Upper lobe of left lung (tissue), 6 donors: ENCODE results near the gene DOK7. TPM values are rescaled to one million over a fixed set of nuclear protein-coding genes. Genes with fewer than 3 reads are reported as not detected.
A peak's percentile ranks its signal among the peaks of the same experiment; 100 is the strongest.

Experiments
- ATAC-seq, 2 donors: fragments of 200-7000 bp; cut with Tn5 transposase; one replicate each; pipeline ENCODE4 v1.9.1; 2022; ENCODE audit warnings: mild to moderate bottlenecking in 2 of 2, moderate library complexity in 2 of 2; ENCODE audit not compliant: low FRiP score in 2 of 2
- DNase-seq, 2 donors: peaks; one replicate each; pipeline ENCODE4 v3.0.0-alpha.2; 2019 to 2020
- H3K27ac ChIP-seq, 4 donors: fragments of 200-600 bp; sonication (generic); one replicate each; pipeline ENCODE4 v1.5.1; 2016 to 2019
- H3K27me3 ChIP-seq, 4 donors: fragments of 200-600 bp; sonication (generic); one replicate each; pipeline ENCODE4 v1.5.1; 2017 to 2019
- H3K36me3 ChIP-seq, 4 donors: fragments of 200-600 bp; sonication (generic); one replicate each; pipeline ENCODE4 v1.5.1; 2016 to 2019
- H3K4me1 ChIP-seq, 4 donors: fragments of 200-600 bp; sonication (generic); one replicate each; pipeline ENCODE4 v1.5.1; 2018 to 2019
- H3K4me3 ChIP-seq, 4 donors: fragments of 200-600 bp; sonication (generic); one replicate each; pipeline ENCODE4 v1.5.1; 2017 to 2019; ENCODE audit warnings: mild to moderate bottlenecking in 2 of 4, moderate library complexity in 1 of 4
- H3K9me3 ChIP-seq, 4 donors: fragments of 200-600 bp; sonication (generic); one replicate each; pipeline ENCODE4 v1.5.1; 2018 to 2019
- CTCF ChIP-seq, 6 experiments: fragments of 450-650 bp in 4 of 6; fragments of 200-600 bp in 2 of 6; sonication (generic) in 2 of 6; IDR thresholded peaks; one replicate each; pipeline ENCODE4 v1.5.1; 2016 to 2019; ENCODE audit warnings: antibody characterized with exemption in 6 of 6
- EP300 ChIP-seq, 4 donors: sonication (generic); formaldehyde crosslinking; IDR thresholded peaks; one replicate each; pipeline ENCODE4 v1.5.1; 2017; ENCODE audit warnings: antibody characterized with exemption in 4 of 4, control low read depth in 2 of 4
- POLR2A ChIP-seq, 4 donors: fragments of 450-650 bp; IDR thresholded peaks; one replicate each; pipeline ENCODE4 v1.5.1; 2016 to 2017; ENCODE audit warnings: antibody characterized with exemption in 4 of 4, mild to moderate bottlenecking in 2 of 4
- POLR2AphosphoS5 ChIP-seq, 2 donors: sonication (generic); formaldehyde crosslinking; IDR thresholded peaks; one replicate each; pipeline ENCODE4 v1.5.1; 2017; ENCODE audit warnings: antibody characterized with exemption in 2 of 2
- WGBS, 2 donors: methylation state at CpG; one replicate each; pipeline ENCODE4 v1.1.5; 2017 to 2018; 5-methylcytosine and 5-hydroxymethylcytosine counted together
- total RNA-seq, 6 donors: library from RNA; depleted of rRNA in 4 of 6; stranded (reverse); fragments of >200 nt in 4 of 6; gene quantifications; one replicate each; pipeline versions ENCODE4 v1.1.0 to v1.2.1, GENCODE V29; 2016 to 2021
- donor health status: DM: no; HTN: no; CAD: no; lungs with moderate emphysema.
- donor health status: DM: no; HTN: yes; CAD: no; lungs with severe emphysema.

DOK7 gene
- total RNA-seq, 6 donors from 2014 or later = 2.1 to 16.0 (median 4.0) TPM

- no peaks in the 10 kb centered on the region for H3K27me3 ChIP-seq
- ATAC-seq (no peak), DNase-seq (peak; percentile 19 to 54)
- TF ChIP-seq POLR2AphosphoS5 (IDR thresholded peaks at IDR 0.05) (no peak), EP300 (IDR thresholded peaks at IDR 0.05) (no peak), CTCF (IDR thresholded peaks at IDR 0.05) (no peak), POLR2A (IDR thresholded peaks at IDR 0.05) (no peak)
- peaks cover 27 to 49% (median 36%) of the 10 kb centered on the region in 4 donors for H3K4me1 ChIP-seq
- peaks cover 5 to 52% (median 34%) of the 10 kb centered on the region in 4 donors for H3K36me3 ChIP-seq
- H3K4me3 ChIP-seq = no peak overlapping the region
- no peaks in the 10 kb centered on the region for H3K9me3 ChIP-seq
- 83 to 92% methylated on average over 14 to 27 of the region's 27 CpGs for WGBS, 2 donors
- H3K27ac ChIP-seq = no peak overlapping the region
Observed at GRCh38 chr4:3527914-3528876, 65.1 kb downstream of the DOK7 start.

- 84 to 87% methylated on average over 12 of the region's 12 CpGs for WGBS, 2 donors
- H3K4me3 ChIP-seq = peak overlapping the region in 1 of 4 donors; percentile 97
- ATAC-seq (peak in 1 of 2 donors; percentile 22), DNase-seq (peak; percentile 42 to 78)
- peaks cover 27 to 49% (median 36%) of the 10 kb centered on the region in 4 donors for H3K4me1 ChIP-seq
- peaks cover 0 to 40% (median 22%) of the 10 kb centered on the region in 4 donors for H3K36me3 ChIP-seq
- no peaks in the 10 kb centered on the region for H3K27me3 ChIP-seq
- peak overlapping the region in 2 of 4 donors; percentile 2 to 37 for H3K27ac ChIP-seq
- H3K9me3 ChIP-seq = no peaks in the 10 kb centered on the region
- TF ChIP-seq POLR2A (IDR thresholded peaks at IDR 0.05) (peak in 1 of 4 donors; percentile 48), POLR2AphosphoS5 (IDR thresholded peaks at IDR 0.05) (no peak), CTCF (IDR thresholded peaks at IDR 0.05) (no peak)
Observed at GRCh38 chr4:3529363-3529762, 66.3 kb downstream of the DOK7 start.

- peak overlapping the region in 1 of 4 donors; percentile 97 for H3K4me3 ChIP-seq
- 90 to 92% methylated on average over 9 to 16 of the region's 16 CpGs for WGBS, 2 donors
Observed at GRCh38 chr4:3530051-3530450, 66.9 kb downstream of the DOK7 start.

GRCh38 chr4:3530663-3531254 lies 67.7 kb downstream of the DOK7 start:
- no peak for ATAC-seq
- Histone ChIP-seq H3K9me3 (no peaks in the 10 kb centered on the region), H3K36me3 (peaks cover 0 to 26% (median 12%) of the 10 kb centered on the region in 4 donors), H3K4me3 (peak overlapping the region in 3 of 4 donors; percentile 92 to 99 (median 97)), H3K27ac (no peak overlapping the region), H3K27me3 (no peaks in the 10 kb centered on the region), H3K4me1 (peaks cover 27 to 49% (median 36%) of the 10 kb centered on the region in 4 donors)
- peak; percentile 20 to 57 for DNase-seq
- 77 to 84% methylated on average over 15 to 17 of the region's 18 CpGs for WGBS, 2 donors
- TF ChIP-seq POLR2AphosphoS5 (IDR thresholded peaks at IDR 0.05) (no peak), CTCF (IDR thresholded peaks at IDR 0.05) (no peak), POLR2A (IDR thresholded peaks at IDR 0.05) (no peak), EP300 (IDR thresholded peaks at IDR 0.05) (no peak)

More at GRCh38 chr4:3530051-3530450, 66.9 kb downstream of the DOK7 start:
- ATAC-seq (no peak), DNase-seq (no peak)
- Histone ChIP-seq H3K4me1 (peaks cover 27 to 49% (median 36%) of the 10 kb centered on the region in 4 donors), H3K27ac (peak overlapping the region in 2 of 4 donors; percentile 2 to 37), H3K9me3 (no peaks in the 10 kb centered on the region), H3K36me3 (peaks cover 0 to 33% (median 16%) of the 10 kb centered on the region in 4 donors), H3K27me3 (no peaks in the 10 kb centered on the region)
- TF ChIP-seq CTCF (IDR thresholded peaks at IDR 0.05) = no peak
- TF ChIP-seq POLR2AphosphoS5 (IDR thresholded peaks at IDR 0.05) = no peak
- no peak for TF ChIP-seq EP300 (IDR thresholded peaks at IDR 0.05)
- TF ChIP-seq POLR2A (IDR thresholded peaks at IDR 0.05) = no peak
